AG08396 (cell line): ENCODE data around the gene ASPHD1.
"Not testable (repeated sequence)": the region's sequence is repeated elsewhere in the genome, so short reads cannot be mapped to it uniquely, and the experiment has no call there.

Experiments used
- DNase-seq: peaks from one replicate; pipeline ENCODE4 v3.0.0; 2012; ENCODE audit warnings: low spot score, mixed read lengths

ASPHD1 gene, protein sequence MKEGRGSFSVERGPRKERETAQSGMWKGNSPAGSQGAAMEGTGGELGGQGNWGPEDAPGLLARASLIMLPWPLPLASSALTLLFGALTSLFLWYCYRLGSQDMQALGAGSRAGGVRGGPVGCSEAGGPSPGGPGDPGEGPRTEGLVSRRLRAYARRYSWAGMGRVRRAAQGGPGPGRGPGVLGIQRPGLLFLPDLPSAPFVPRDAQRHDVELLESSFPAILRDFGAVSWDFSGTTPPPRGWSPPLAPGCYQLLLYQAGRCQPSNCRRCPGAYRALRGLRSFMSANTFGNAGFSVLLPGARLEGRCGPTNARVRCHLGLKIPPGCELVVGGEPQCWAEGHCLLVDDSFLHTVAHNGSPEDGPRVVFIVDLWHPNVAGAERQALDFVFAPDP

DNA sequence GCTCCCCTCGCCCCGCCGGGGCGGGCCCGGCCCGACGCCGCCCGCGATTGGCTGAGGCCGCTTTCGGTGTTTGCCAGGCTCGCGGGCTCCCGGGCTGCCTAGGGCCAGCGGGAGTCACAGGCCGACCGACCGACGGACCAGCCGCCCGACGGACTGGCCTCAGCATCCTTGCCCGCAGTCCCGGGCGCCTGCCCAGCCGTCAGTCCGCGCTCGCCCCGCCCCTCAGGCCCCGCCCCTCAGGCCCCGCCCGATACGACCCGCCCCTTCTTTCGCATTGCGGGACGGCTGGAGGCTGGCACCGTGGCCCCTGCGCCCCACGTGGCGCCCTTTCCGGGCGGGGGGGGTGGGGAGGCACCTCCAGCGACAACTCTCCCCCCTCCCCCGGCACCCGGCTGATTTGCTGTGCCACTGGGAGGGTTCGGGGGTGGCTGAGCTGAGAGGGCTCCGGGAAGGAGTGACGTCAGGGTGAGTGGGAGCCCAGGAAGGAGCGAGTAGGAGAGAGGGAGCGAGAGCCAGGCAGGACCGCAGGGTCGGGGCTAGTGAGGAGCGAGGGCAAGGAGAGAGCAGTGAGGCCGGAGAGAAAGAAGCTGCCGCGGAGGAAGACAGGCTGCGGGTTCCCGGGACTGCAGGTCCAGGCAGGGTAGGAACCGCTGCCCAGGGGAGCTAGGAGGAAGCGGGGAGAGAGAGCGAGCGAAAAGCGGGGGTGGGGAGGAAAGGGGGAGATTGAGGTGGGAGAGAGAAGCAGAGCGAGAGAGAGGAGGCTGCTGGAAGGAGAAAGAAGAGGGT, at the start of gene ASPHD1:
TSS of gene ASPHD1 (plus strand) at position 387 of the 786 bp plus-strand sequence. CDS start 484 bp downstream, outside the sequence.
- peak; percentile 93 for DNase-seq

DNA sequence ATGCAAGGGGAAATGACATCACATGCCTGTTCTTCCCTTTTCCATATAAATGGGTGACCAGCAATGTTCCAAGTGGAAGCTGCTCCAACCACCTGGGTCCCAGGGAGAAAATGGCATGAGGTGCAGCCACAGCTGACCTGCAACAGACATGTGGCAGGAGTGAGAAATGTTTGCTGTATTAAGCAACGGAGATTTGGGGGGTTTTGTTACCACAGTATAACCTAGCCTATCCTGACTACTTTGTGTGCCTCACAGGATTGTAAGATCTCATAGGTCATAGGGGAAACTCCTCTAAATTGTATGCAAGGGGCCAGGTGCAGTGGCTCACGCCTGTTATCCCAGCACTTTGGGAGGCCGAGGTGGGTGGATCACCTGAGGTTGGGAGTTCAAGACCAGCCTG, 49.3 kb upstream of the ASPHD1 start:
- no peak for DNase-seq

DNA sequence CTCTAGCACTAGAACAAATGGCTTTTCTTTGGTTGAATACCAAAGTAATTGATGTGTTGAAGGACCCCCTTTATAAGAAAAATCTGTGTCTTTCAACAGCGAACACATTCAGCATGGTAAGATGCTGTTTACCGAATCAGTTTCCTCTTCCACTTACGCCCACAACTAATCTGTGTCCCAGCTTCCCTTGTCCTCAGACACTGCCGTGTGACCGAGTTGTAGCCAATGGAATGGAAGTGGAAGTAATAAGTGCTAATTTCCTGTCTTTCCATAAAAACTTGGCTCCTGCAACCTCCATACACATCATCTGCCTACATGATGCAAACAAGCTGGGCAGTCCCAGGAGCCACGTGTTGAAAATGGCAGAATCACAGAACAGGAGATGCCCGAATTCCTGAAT, 47.6 kb upstream of the ASPHD1 start:
- DNase-seq = peak; percentile 28

DNA sequence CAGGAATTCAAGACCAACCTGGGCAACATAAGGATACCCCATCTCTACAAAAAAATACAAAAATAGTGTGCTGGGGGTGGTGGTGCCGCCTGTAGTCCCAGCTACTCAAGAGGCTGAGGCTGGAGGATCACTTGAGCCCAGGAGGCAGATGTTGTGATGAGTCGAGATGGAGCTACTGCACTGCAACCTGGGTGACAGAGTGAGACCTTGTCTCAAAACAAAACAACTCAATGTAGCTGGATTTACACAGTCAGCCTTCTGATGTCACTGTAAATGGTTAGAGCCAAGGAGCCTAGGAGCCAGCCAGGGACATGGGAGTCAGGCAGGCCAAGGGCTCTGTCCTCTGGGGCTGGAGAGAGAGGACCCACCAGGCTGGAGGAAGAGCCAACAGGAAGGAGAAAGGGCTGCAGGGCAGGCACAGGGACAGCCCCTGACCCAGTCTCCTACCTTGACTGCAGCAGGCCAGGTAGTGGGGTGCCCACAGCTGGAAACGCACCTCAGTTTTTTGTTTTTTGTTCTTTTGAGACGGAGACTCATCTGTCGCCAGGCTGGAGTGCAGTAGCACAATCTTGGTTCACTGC, 45.7 kb upstream of the ASPHD1 start:
- no peak for DNase-seq

DNA sequence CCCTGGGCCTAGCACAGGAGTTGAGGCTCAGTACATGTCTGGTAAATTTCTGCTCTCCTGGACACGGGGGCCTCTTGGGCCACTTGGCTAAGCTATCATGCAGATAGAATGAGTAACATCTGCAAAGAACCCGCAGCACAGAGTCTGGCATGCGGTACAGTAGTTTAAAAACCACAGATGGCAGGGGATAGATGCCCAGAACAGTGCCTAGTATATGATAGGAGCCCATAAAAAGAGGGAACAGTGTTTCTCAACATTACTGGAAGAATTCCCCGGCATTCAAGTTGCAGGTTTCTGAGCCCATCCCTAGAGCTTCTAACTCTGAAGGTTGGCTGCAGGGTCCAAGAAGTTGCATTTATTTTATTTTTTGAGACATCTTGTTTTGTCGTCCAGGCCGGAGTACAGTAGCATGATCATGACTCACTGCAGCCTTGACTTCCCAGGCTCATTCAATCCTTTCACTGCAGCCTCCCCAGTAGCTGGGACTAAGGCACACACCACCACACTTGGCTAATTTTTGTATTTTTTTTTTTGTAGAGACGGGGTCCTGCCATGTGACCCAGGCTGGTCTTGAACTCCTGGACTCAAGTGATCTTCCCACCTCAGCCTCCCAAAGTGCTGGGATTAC, 43.0 kb upstream of the ASPHD1 start:
- DNase-seq = peak; percentile 50

DNA sequence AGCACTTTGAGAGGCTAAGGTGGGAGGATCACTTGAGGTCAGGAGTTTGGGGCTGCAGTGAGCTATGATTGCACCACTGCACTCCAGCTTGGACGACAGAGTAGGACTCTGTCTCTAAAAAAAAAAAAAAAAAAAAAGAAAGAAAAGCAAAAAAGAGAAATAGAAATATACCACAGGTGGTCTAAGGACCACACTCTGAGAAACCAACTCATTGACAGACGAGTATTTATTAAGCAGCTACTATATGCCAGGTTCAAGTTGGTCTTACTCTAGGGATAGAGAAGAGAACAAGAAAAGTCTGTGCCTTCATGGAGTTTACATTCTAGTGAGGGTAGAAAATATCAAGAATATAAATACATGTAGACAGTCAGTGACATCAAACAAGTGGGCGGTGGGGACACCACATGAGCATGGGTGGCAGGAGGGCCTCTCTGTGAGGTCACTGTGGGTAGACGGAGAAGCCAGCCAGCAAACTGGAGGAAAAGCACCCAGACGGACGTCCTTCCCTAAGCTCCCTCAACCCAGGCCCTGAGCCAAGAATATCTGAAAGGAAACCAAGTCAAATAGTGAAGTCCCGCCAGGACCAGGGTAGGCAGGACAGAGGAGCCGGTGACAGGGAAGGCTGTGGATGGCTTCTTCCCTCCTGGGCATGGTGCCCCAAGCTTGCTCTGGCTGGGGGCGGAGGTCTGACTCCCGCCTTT, 42.0 kb upstream of the ASPHD1 start:
- DNase-seq = no peak

DNA sequence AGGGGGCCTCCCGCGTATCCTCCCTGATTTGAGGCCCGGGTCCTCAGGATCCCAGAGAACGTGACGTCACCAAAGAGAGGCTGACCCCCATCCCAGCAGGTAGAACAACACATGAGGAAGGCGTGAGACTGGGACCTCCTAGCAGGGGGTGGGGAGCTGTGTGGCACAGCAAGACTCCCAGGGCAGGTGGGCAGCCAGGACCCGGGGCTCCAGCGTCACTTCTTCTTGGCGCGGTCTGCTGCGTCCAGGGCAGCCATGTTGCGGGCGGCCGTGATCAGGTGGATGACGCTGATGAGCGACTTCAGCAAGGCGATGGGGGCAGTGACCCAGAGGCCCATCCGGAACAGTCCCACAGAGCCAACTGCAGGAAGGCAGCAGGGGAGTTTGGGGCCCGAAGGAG, 41.3 kb upstream of the ASPHD1 start:
- DNase-seq = no peak

DNA sequence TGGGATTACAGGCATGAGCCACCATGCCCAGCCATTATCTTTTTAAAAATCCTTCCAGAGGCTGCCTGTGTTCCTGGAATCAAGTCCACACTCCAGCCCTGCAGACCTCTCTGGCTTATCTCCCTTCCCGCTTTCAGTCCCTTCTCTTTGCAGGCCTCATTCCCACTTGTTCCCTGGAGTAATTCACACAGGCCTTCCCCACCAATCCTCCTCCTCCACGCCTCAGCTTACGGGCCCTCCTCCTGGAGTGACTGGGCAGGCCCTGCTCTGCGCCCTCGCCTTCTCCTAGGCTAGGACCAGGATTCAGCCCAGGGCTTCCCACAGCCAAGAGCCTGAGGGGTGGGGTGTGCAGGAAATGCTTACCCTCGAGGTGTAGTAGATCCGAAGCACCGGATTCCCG, 40.1 kb upstream of the ASPHD1 start:
- DNase-seq = no peak

DNA sequence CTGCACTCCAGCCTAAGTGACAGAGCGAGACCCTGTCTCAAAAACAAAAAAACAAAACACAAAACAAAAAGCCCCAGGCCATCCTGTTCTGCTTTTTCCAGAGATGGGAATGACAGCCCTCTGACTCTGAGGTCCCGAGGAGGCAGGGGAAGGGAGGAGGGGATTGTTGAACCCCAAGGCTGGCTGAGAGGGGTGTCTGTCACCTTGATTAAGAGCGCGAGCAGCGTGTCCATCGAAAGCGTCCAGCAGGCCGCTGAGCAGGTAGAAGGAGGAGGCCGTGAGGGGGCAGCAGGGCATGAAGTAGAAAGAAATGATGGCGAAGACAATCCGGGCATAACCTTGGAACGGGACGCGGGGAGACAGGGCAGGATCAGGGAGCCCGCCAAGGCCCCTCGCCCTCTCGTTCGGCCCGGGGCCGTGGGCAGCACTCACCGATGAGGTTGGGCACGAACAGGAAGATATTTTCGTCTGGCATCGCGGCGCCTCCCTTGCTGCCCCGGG, 37.9 kb upstream of the ASPHD1 start:
- peak; percentile 27 for DNase-seq

DNA sequence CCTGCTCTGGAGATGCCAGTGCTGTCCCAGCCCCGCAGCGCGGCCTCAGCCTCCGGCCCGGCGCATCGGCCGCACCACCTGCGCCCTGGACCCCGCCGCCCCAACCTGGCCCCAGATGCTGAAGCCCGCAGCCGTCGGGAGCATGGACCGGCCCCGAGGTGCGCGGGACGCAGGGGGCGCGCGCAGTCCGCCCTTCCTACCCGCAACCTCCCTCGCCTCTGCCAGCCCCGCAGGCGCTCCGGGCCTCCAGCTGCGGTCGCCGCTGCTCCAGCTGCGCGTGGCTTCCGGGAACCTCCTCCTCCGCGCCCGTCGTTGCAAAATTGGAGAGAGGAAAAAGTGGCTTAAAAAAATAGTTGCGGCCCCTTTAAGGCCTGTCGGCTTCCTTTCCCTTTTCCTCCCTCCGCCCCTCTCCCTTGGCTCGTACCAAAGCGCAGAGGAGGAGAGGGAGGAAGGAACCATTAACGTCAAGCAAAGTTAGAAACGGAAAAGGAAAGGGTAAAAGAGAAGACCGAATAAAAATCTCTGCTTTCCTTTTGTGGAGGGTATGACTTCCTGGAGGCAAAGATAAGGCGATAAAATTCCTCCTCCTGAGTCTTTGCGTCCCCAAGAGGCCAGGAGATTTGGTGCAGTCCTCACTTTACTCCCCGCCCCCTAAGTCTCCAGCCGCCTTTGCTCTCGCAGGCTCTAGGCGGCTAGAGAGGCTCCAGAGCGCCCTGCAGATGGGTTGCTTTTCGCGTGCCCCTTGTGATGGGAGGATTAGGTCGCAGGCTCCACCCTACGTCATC, 37.2 kb upstream of the ASPHD1 start, which contains the start of gene CDIPT:
TSS of gene CDIPT (minus strand) at position 343 of the 785 bp plus-strand sequence. CDS start 369 bp downstream, outside the sequence.
- peak; percentile 95 for DNase-seq

DNA sequence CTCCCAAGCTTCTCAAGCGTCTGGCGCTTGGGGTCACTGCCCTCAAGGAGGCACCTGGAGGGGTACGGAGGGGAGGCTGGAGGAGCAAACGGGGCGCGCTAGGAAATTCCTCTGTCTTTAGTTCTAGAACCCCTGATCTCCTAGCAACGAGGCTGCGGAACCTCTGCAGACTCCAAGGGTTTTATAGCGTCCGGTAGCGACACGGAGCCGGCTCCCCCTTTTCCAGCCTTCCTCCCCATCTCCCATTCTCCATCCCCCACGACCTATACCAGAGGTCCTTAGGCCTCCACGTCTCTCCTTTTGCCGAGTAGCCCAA, 36.7 kb upstream of the ASPHD1 start:
- no peak for DNase-seq

DNA sequence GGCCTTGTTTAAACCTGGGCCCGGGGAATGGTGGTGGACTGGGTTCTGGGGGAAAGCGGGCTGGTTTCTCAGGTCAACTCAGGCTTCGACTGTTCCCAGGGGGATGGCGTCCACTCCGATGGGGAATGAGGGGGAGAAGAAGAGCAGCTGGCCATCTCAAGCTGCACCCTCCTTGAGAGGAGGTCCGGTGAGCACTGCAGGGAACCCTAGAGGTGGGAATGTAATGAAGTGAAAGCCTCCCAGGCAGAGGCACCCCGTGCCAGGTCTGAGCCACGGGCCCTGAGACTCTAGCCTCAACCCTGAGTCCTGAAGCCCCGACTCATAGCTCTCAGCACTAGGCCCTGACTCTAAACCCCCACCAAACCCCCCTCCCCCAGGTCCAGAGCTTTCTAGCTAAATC, 36.1 kb upstream of the ASPHD1 start:
- DNase-seq = no peak

DNA sequence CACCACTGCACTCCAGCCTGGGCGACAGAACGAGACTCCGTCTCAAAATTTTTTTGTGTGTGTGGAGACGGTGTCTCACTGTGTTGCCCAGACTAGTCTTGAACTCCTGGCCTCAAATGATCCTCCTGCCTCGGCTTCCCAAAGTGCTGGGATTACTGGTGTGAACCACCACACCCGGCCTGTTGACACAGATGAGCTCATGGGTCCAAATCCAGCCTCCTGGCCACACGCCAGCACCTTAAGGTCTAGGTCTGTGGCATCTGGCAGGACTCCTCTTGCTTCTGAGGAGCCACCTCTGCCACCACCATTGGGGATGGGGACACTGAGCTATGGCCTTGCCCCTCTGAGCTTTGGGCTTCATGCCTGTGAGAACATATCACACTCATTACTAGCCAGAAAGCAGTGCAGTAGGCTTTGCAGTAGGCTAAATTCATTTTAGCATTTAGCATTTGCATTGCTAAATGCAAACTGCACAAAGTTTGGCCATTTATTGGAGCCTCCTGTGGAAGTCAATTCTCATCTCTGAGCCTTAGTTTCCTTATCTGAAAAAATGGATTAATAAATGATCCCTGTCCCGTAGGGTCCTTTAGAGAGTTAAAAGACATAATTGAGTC, 31.8 kb upstream of the ASPHD1 start:
- DNase-seq = no peak

DNA sequence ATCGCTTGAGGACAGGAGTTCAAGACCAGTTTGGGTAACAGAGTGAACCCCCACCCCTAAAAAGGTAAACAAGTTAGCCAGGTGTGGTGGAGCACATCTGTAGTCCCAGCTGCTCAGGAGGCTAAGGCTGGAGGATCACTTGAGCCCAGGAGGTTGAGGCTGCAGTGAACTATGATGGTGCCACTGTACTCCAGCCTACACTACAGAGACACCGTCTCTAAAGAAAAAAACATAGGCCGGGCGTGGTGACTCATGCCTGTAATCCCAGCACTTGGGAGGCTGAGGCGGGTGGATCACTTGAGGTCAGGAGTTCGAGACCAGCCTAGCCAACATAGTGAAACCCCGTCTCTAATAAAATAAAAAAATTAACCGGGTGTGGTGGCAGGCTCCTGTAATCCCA, 31.2 kb upstream of the ASPHD1 start:
- not testable (repeated sequence) for DNase-seq

DNA sequence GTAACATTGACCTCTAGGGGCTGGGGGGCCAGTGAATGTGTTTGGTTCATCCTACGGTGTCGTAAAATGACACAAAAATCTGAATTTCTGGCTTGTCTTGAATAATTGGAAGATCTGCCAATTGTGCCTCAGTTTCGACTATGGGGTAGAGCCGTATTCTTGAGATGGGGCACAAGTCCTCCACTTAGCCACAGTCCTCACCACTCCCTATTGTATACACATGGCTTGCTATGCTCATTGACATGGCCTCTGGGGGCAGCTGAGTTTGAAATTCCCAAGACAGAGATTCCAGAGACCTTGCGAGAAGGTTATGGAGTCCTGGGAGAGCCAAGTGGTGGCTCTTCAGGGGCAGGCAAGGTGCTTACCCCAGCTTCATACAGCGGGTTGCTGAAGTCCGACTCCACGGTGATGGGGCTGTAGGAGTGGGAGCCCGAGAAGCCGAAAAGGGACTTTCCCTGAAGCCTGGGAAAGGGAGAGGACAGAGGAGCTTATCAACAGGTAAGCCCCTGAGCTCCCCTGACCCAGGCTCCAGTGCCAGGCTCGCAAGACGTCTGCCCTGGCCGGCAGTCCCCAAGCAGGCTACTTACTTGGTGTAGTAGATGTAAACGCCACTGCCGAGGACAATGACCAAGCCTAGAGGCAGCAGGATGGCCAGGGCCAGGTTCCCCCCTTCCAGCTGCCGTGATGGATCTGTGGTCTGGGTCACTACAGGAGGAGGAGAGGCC, 28.3 kb upstream of the ASPHD1 start:
- DNase-seq = no peak

DNA sequence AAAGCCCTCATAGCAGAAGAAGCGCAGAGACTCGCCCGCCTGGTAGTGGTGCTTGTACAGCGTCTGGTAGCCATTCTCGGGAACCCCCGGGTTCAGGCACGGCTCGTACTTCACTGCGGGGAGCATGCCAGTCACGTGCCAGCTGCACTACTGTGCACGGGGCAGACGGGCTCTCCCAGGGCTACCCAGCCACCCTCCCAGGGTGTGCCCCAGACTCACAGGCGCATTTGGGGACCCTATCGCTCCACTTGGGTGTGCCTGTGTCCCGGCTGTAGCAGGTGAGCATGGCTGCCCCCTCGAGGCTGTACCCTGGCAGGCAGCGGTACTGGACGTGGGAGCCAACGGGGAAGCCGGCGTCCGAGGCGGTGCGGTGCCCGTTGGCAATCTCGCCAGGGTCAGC, 27.0 kb upstream of the ASPHD1 start:
- DNase-seq = no peak

DNA sequence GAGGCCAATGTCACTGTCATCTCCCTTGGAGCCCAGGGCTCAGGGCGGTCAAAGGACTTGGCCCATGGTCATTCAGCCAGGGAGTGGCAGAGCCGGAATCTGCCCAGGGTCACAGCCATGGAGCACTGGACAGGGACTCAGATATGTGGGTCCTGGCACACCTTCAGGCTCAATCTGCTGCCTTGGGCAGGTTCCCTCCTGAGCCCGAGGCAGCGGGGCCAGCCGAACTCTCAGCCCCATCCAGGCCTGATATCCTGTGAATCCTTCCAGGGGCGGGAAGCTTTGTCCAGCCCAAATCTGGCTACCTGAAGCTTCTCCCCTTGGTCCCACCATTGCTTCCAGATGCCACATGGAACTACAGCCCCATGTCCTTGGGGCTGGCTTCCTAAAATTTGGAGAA, 25.1 kb upstream of the ASPHD1 start:
- DNase-seq = no peak

DNA sequence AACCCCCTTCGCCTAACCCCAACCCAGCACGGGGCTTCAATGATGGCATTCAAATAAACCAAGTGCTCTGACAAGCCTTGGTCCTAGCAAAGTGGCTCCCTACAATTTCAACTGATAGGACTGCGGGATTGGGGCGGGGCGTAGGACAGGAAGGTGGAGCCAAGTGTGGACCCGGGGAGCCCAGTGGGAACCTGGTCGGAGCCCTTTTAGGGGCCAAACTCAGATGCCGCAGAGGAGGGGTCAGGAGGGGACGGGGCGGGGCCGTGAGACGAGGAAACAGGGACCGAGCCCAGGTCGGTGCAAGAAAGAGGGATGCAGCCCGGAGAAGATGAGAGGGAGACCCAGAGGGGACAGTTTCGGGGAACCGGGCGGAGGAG, 24.1 kb upstream of the ASPHD1 start:
- DNase-seq = no peak

DNA sequence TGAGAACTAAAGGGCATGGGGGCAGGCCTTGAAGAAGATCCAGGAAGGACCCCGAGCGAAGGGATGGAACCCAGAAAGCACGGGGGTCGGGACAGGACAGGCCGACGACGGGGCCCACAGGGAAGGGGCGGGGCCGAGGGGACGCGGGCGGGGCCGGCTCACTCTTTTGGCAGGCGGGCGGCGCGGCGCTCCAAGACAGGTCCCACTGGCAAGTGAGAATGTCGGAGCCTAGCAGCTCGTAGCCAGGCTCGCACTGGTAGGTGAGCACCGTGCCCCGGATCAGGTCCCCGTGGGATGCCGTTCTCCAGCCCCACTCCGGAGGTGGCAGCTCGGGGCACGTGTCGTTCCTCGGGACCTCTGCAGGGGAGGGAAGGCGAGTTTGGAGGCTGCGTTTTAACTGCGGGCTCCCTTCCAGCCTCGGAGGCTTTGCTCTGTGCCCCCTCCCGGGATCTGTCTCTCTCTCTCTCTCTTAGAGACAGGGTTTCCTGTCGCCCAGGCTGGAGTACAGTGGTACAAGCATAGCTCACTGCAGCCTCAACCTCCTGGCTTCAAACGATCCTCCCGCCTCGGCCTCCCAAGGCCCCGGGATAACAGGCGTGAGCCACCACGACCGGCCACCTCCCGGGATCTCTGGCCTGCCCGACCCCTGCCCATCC, 23.6 kb upstream of the ASPHD1 start:
- DNase-seq = peak; percentile 45
